Activated naive CD4-positive, alpha-beta T cell treated with anti-CD3 and anti-CD28 coated beads, Interleukin-2, amount 50 U/mL, for 16 hours (primary cell): ENCODE measurements around the gene NOBOX.
"Not testable (repeated sequence)": the region's sequence is repeated elsewhere in the genome, so short reads cannot be mapped to it uniquely, and the experiment has no call there.

Experiments used
- DNase-seq: peaks from one replicate; pipeline ENCODE4 v3.0.0-alpha.2; 2020

The NOBOX gene

GRCh38 chr7:144403649-144404061 lies at the start of gene NOBOX:
Gene NOBOX (minus strand): TSS chr7:144403693.
- no peak for DNase-seq

GRCh38 chr7:144452064-144452463 lies 48.6 kb upstream of the NOBOX start:
- DNase-seq: no peak

GRCh38 chr7:144445590-144445989 lies 42.1 kb upstream of the NOBOX start:
- DNase-seq: no peak

- DNase-seq: no peak
Observed at GRCh38 chr7:144439717-144440205, 36.3 kb upstream of the NOBOX start.

- no peak for DNase-seq
Observed at GRCh38 chr7:144438759-144439158, 35.3 kb upstream of the NOBOX start.

- DNase-seq: peak; percentile 39
Observed at GRCh38 chr7:144437370-144438191, 34.1 kb upstream of the NOBOX start.

- no peak for DNase-seq
Observed at GRCh38 chr7:144436500-144436899, 33.0 kb upstream of the NOBOX start.

- no peak for DNase-seq
Observed at GRCh38 chr7:144428431-144428830, 24.9 kb upstream of the NOBOX start.

- not testable (repeated sequence) for DNase-seq
Observed at GRCh38 chr7:144427539-144427938, 24.0 kb upstream of the NOBOX start.

- not testable (repeated sequence) for DNase-seq
Observed at GRCh38 chr7:144418931-144419330, 15.4 kb upstream of the NOBOX start.

- DNase-seq: no peak
Observed at GRCh38 chr7:144416341-144416740, 12.8 kb upstream of the NOBOX start.

- DNase-seq: no peak
Observed at GRCh38 chr7:144415858-144416257, 12.4 kb upstream of the NOBOX start.

GRCh38 chr7:144414815-144415214 lies 11.3 kb upstream of the NOBOX start:
- DNase-seq: no peak

- no peak for DNase-seq
Observed at GRCh38 chr7:144410441-144410840, 6.9 kb upstream of the NOBOX start.

GRCh38 chr7:144408121-144408520 lies 4.6 kb upstream of the NOBOX start:
- no peak for DNase-seq

- DNase-seq: no peak
Observed at GRCh38 chr7:144407266-144407931, 3.9 kb upstream of the NOBOX start.

- no peak for DNase-seq
Observed at GRCh38 chr7:144404946-144405345, 1.5 kb upstream of the NOBOX start.

- no peak for DNase-seq
Observed at GRCh38 chr7:144403102-144403501, 391 bp downstream of the NOBOX start.

- DNase-seq: no peak
Observed at GRCh38 chr7:144401490-144401889, 2.0 kb downstream of the NOBOX start.

- no peak for DNase-seq
Observed at GRCh38 chr7:144399946-144400345, 3.5 kb downstream of the NOBOX start.

- DNase-seq: no peak
Observed at GRCh38 chr7:144398911-144399310, 4.6 kb downstream of the NOBOX start.

GRCh38 chr7:144398291-144398690 lies 5.2 kb downstream of the NOBOX start:
- no peak for DNase-seq

- no peak for DNase-seq
Observed at GRCh38 chr7:144397086-144397485, 6.4 kb downstream of the NOBOX start.

- DNase-seq: no peak
Observed at GRCh38 chr7:144391823-144392255, 11.7 kb downstream of the NOBOX start.
